HFFc6 (cell line): ENCODE data around the gene DHPS. TPM values are rescaled to one million over a fixed set of nuclear protein-coding genes. Genes with fewer than 3 reads are reported as not detected.

Source experiments
- DNase-seq: peaks from one replicate; pipeline ENCODE4 v3.0.0-alpha.2; 2018
- H3K27ac Mint-ChIP-seq: 2 replicates; pipeline ENCODE4 v1.8.0; 2020; ENCODE audit warnings: mild to moderate bottlenecking, mixed read lengths
- H3K27me3 Mint-ChIP-seq: 2 replicates; pipeline ENCODE4 v1.8.0; 2021; ENCODE audit warnings: mild to moderate bottlenecking, moderate library complexity, mixed read lengths; ENCODE audit not compliant: insufficient read depth
- H3K36me3 Mint-ChIP-seq: 2 replicates; pipeline ENCODE4 v1.8.0; 2021; ENCODE audit warnings: low read depth, mixed read lengths
- H3K4me1 Mint-ChIP-seq: 2 replicates; pipeline ENCODE4 v1.8.0; 2020; ENCODE audit warnings: low read depth, mixed read lengths
- H3K4me3 Mint-ChIP-seq: 2 replicates; pipeline ENCODE4 v1.8.0; 2020; ENCODE audit warnings: mild to moderate bottlenecking, moderate library complexity, mixed read lengths
- H3K9me3 Mint-ChIP-seq: 2 replicates; pipeline ENCODE4 v1.8.0; 2020; ENCODE audit warnings: mild to moderate bottlenecking, mixed read lengths
- CTCF ChIP-seq: fragments of 200-600 bp; sonication (generic); IDR thresholded peaks from 2 replicates; pipeline ENCODE4 v1.5.0; 2021; ENCODE audit warnings: antibody characterized with exemption, mild to moderate bottlenecking
- total RNA-seq, 6 experiments: library from RNA; stranded (reverse); fragmentation: NEBNext Ultra II Directional; extraction: Animal tissue kit (Norgen Biotek cat#: 25700); gene quantifications; 2 replicates in 1 of 6; 3 replicates in 5 of 6; pipeline ENCODE4 v1.2.3, GENCODE V29; 2021

DHPS gene
- total RNA-seq, 6 experiments from 2014 or later = 53.3 to 69.2 (median 59.6) TPM

- Mint-ChIP-seq H3K4me1 (peaks cover 36% of the 10 kb centered on the region), H3K9me3 (no peaks in the 10 kb centered on the region), H3K27me3 (peaks cover 9% of the 10 kb centered on the region), H3K4me3 (peak within 1 kb of the TSS; percentile 97), H3K36me3 (peaks cover 27% of the 10 kb centered on the region), H3K27ac (peak within 1 kb of the TSS; percentile 99)
- peak; percentile 48 for DNase-seq
- TF ChIP-seq CTCF = no peak
Observed at GRCh38 chr19:12723641-12724426, 42.2 kb upstream of the DHPS start, which contains the start of gene TNPO2. TSS of gene TNPO2 (minus strand) at chr19:12723932. CDS start at chr19:12720977, 2,955 bp downstream.

GRCh38 chr19:12723381-12723640, 41.6 kb upstream of the DHPS start:
- Mint-ChIP-seq H3K27ac (peak overlapping the region; percentile 99), H3K9me3 (no peaks in the 10 kb centered on the region), H3K27me3 (peaks cover 9% of the 10 kb centered on the region), H3K36me3 (peaks cover 29% of the 10 kb centered on the region), H3K4me1 (peaks cover 41% of the 10 kb centered on the region), H3K4me3 (peak overlapping the region; percentile 97)
- no peak for DNase-seq
- no peak for TF ChIP-seq CTCF

GRCh38 chr19:12722566-12723380, 41.1 kb upstream of the DHPS start:
- Mint-ChIP-seq H3K9me3 (no peaks in the 10 kb centered on the region), H3K4me3 (peak overlapping the region; percentile 97), H3K36me3 (peaks cover 26% of the 10 kb centered on the region), H3K27me3 (peaks cover 9% of the 10 kb centered on the region), H3K4me1 (peaks cover 43% of the 10 kb centered on the region), H3K27ac (peak overlapping the region; percentile 99)
- no peak for TF ChIP-seq CTCF
- peak; percentile 99 for DNase-seq

- H3K4me3 Mint-ChIP-seq = peak overlapping the region; percentile 97
- peak overlapping the region; percentile 99 for H3K27ac Mint-ChIP-seq
- H3K4me1 Mint-ChIP-seq = peaks cover 43% of the 10 kb centered on the region
- DNase-seq = peak; percentile 42
- peaks cover 9% of the 10 kb centered on the region for H3K27me3 Mint-ChIP-seq
- no peaks in the 10 kb centered on the region for H3K9me3 Mint-ChIP-seq
- TF ChIP-seq CTCF = no peak
- H3K36me3 Mint-ChIP-seq = peaks cover 25% of the 10 kb centered on the region
Observed at GRCh38 chr19:12721656-12722565, 40.2 kb upstream of the DHPS start.
